ENCODE data around the gene PITPNC1.

DNA sequence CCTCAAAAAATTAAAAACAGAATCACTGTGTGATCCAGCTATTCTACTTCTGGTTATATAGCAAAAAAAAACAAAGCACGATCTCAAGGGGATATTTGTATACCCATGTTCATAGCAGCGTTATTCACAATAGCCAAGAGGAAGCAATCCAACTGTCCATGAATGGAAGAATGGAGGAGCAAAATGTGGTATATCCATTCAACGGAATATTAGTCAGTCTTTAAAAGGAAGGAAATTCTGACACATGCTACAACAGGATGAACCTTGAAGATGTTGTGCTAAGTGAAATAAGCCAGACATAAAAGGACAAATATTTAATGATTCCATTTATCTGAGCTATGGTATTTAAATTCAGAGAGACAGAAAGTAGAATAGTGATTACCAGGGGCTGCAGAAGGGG is 336.1 kb downstream of the PITPNC1 start:
- TF ChIP-seq, protein P1, sequence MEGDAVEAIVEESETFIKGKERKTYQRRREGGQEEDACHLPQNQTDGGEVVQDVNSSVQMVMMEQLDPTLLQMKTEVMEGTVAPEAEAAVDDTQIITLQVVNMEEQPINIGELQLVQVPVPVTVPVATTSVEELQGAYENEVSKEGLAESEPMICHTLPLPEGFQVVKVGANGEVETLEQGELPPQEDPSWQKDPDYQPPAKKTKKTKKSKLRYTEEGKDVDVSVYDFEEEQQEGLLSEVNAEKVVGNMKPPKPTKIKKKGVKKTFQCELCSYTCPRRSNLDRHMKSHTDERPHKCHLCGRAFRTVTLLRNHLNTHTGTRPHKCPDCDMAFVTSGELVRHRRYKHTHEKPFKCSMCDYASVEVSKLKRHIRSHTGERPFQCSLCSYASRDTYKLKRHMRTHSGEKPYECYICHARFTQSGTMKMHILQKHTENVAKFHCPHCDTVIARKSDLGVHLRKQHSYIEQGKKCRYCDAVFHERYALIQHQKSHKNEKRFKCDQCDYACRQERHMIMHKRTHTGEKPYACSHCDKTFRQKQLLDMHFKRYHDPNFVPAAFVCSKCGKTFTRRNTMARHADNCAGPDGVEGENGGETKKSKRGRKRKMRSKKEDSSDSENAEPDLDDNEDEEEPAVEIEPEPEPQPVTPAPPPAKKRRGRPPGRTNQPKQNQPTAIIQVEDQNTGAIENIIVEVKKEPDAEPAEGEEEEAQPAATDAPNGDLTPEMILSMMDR (IDR thresholded peaks at IDR 0.05 in 4 of 5, conservative IDR thresholded peaks at IDR 0.05 in 1 of 5) = no peak
- TF ChIP-seq POLR2A (IDR thresholded peaks at IDR 0.05) = no peak

Measured in gastrocnemius medialis (tissue), 4 donors.